HG02759 (cell line): ENCODE data around the gene POC1A.
"Not testable (repeated sequence)": the region's sequence is repeated elsewhere in the genome, so short reads cannot be mapped to it uniquely, and the experiment has no call there.

Experiments used
- ATAC-seq: cut with Tn5 transposase; IDR thresholded peaks from one replicate; pipeline ENCODE4 v1.9.1; 2021; ENCODE audit warnings: mild to moderate bottlenecking, moderate library complexity; ENCODE audit not compliant: unreplicated experiment

The POC1A gene

DNA sequence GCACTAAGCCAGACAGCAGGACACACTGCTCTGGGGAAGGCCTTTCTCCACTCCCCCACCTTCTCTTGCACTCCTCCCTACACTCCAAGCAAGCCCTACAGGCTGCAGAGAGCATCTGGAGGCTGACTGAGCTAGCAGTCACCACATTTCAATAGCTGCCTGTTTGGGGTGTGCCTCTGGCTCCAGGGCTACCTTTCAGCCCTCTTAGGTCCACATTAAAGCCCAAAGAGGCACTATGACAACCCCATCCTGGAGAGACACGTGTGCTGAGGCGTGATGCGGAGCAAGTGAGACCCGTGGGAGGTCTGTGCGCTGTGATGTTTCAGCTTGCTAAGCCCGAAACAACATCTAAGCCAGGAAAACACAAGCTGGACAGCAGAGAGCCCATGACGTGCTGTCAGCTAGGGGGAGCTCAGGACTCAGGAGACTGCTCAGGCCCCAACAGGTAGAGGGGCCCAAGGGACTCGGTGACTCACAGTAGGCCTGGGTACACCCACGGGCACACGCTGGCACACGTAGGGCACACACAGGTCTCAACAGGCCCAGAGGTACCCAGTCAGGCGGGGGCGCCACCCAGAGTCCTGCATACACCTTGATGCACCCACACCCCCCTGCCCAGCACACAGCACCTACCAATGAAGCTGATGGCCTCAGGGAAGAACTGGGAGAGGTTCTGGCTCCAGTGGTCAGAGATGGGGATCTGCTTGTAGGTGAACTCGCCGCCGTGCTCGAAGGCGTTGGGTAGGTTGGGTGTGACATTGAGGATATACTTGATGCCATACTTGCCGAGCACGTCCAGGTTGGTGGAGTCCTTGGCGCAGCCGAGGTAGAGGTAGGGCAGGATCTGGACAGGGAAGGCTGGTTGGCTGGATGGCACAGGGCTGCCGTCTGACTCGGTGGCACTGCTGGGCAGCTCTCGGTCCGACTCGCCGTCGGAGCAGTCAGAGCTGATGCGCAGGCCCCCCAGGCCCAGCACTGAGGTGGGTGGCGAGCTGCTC lies 100.6 kb downstream of the POC1A start:
- ATAC-seq, result no peak

DNA sequence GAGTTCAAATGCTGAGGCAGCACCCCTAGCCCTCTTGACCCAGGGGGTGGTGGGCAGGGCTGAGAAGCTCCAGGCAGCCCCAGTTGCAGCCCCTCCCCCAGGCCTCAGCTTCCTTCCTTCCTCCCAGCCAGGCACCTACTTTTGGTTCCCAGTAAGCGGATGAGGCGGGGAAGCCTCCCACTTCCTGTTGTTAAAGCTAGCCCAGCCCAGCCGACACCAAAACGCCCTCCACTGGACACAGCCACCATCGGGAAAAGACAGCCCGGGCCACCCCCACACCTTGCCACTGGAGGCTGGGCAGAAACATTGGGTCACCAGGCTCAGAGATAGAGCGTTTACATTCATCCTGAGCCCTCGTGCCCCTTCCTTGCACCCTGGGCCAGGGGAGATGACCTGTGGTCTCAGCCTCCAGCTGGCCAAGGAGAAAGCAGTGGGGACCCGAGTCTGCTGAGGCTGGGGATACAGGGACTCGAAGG lies 101.4 kb downstream of the POC1A start:
- ATAC-seq, result no peak

GRCh38 chr3:52051444-52051843 lies 102.8 kb downstream of the POC1A start:
- ATAC-seq, result no peak

DNA sequence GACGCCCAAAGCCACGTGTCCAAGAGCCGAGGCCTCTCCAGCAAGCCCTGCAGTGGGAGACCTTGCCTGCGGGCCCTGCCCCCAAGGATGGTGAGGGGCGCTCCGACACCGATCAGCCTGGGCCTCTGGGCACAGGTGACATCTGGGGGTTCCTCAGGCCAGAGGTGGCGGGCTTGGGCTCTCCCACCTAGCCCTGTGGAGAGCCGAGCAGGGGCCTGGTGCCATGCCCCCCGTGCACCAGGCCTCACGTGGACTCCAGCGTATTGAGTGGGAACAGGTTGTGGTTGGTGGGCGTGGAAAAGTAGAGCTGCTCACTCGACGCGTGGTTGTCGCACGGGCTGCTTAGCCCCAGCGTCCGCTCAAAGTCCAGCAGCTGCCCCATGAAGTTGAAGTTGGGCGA lies 103.7 kb downstream of the POC1A start:
- ATAC-seq, result no peak

GRCh38 chr3:52049503-52049902 lies 104.7 kb downstream of the POC1A start:
- ATAC-seq, result no peak

- ATAC-seq, result no peak
Observed at GRCh38 chr3:52047295-52047960, 106.8 kb downstream of the POC1A start.

DNA sequence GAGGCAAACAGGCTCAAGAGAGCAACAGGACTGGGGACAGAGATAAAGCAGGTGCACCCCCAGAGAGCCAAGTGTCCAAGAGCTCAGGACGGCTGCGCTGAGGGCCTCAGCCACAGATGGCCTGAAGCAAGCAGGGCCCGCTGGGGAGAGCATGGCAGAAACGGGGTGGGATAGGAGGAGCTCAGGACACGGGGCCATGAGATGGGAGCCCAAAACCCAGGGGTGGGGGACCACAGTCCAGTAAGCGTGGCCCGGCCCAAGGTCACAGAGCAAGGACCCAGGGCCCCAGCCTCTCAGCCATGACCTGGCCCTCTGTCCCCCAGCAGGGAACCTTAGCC lies 107.4 kb downstream of the POC1A start:
- no peak for ATAC-seq

GRCh38 chr3:52046186-52046901 lies 107.9 kb downstream of the POC1A start:
- ATAC-seq, result no peak

GRCh38 chr3:52044869-52045619 lies 109.2 kb downstream of the POC1A start:
- no peak for ATAC-seq

DNA sequence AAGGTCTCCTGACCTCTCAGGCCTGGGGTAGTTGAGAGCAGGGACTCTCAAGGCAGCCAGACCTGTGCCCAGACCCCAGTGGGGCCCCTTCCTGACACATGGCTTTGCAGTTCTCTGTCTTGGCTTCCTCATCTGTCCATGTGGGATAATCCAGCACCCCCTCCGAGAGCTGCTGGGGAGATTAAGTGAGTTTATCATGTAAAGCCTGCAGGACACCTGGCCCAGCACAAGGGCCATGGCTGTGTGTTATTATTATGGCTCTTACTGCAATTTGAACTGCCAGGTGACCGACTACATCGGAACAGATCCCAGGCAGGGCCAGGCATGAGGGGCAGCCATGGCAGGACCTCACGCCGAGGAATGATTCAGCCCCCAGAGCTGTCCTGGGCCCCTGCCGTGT lies 110.5 kb downstream of the POC1A start:
- no peak for ATAC-seq

- not testable (repeated sequence) for ATAC-seq
Observed at GRCh38 chr3:52043039-52043438, 111.2 kb downstream of the POC1A start.

- no peak for ATAC-seq
Observed at GRCh38 chr3:52041118-52041731, 113.0 kb downstream of the POC1A start.

DNA sequence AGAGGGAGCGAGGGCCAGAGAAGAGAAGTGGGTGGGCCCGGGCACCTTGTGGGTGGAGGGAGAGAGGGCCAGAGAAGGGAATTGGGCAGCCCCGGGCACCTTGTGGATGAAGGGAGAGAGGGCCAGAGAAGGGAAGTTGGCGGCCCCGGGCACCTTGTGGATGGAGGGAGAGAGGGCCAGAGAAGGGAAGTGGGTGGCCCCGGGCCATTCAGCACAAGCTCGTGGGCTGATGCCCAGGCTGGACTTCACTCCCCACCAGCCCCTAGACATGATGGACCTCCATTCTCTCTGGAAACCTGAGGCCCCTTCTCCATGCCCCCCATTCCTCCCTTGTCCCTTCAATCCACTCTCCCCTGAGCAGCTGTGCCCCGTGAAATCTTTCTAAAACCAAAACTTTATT lies 113.6 kb downstream of the POC1A start:
- no peak for ATAC-seq

GRCh38 chr3:52039846-52040245 lies 114.4 kb downstream of the POC1A start:
- ATAC-seq, result no peak

DNA sequence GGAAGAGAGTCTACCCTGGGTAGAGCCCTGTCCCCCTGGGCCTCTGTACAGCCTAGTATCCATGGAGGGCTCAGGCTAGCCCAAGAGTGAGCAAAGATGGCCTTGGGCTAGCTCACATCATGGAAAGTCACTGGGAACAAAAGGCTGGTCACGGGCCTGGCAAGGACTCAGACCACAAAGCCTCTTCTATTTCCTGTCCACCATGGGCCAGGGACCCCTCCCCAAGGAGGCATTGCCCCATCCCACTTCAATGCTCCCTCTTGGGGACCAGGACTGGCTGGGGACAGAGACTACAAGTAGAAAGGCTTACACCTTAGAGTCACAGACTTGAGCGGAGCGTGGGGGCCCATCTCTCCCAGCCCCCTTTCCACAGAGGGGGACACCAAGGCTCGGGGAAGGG lies 114.8 kb downstream of the POC1A start:
- no peak for ATAC-seq

GRCh38 chr3:52038227-52038626 lies 116.0 kb downstream of the POC1A start:
- ATAC-seq, result no peak

DNA sequence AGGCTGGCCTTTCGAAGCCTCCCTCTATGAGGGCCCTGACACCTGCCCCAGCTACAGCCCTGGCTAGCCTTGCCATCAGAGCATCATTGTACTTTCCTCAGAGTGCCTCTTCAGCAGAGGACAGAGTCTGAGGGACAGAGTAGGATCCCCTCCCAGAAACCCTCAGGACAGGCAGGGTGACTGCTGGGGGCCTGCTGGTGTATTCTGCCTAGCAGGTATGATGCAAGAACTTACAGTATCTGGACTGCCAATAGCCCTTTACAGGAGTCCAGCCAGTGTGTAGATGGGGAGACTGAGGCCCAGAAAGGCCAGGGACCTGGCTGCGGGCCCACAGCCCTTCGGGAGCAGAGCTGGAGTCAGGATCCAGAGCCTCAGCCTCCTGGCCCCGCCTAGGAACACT lies 116.9 kb downstream of the POC1A start:
- ATAC-seq, result no peak

- ATAC-seq, result no peak
Observed at GRCh38 chr3:52036829-52037228, 117.4 kb downstream of the POC1A start.

- peak; percentile 74 for ATAC-seq
Observed at GRCh38 chr3:52036222-52036694, 118.0 kb downstream of the POC1A start.

DNA sequence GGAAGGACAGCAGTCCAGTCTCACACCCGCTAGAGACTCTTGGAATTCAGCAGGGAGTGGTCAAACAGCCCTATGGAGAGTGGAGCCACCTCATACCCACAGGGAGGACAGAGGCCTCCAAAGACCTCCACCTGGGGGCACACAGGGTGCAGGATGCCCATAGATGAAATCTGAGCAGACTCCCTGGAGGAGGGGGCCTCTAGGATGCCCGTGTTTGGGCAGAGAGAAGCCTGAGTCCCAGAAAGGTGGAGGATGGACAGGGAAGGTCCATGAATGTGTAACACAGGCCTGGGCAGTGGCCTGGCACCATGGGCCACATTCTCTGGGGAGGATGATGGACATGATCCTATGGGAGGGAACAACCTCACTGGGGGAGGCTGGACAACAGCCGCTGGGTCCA lies 119.6 kb downstream of the POC1A start:
- ATAC-seq, result no peak
